Peyer's patch (tissue), 4 donors: ENCODE results near the gene SMYD1.

Experiments used
- CTCF ChIP-seq, 6 experiments: fragments of 450-650 bp in 4 of 6; fragments of 200-600 bp in 2 of 6; sonication (generic) in 1 of 6; IDR thresholded peaks; one replicate each; pipeline ENCODE4 v1.5.1; 2017 to 2019; ENCODE audit warnings: antibody characterized with exemption in 6 of 6, mild to moderate bottlenecking in 3 of 6, moderate library complexity in 1 of 6
- POLR2A ChIP-seq, 2 donors: fragments of 450-650 bp; IDR thresholded peaks; one replicate each; pipeline ENCODE4 v1.5.1; 2017; ENCODE audit warnings: antibody characterized with exemption in 2 of 2, mild to moderate bottlenecking in 2 of 2, moderate library complexity in 2 of 2

GRCh38 chr2:88117973-88118372 lies 50.3 kb downstream of the SMYD1 start:
- TF ChIP-seq CTCF (IDR thresholded peaks at IDR 0.05) (no peak), POLR2A (IDR thresholded peaks at IDR 0.05) (no peak)
